ENCODE measurements around the gene NUFIP1.

DNA sequence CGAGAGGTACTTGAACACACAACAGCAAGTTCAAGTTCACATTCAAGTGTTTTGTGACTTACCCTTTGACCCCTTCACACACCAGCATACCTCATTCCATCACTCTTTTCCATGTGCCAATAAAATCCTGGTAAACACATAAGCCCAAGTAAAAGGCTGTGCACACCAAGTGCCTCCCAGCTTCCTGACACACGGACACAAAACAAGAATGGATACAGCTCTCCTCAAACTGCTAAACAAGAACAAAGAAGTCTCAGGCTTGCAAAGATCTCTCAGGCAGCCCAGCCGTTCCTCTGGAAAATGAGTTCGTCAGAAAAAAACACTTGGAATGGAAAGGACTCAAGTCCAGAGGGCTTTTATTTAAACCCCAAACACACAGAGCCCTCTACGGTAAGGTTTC, 83.7 kb downstream of the NUFIP1 start:
- no peak for TF ChIP-seq BHLHE40 (IDR thresholded peaks at IDR 0.05; ENCODE audit: borderline replicate concordance)
- no peak for TF ChIP-seq ELF4 (IDR thresholded peaks at IDR 0.05)
- no peak for TF ChIP-seq FOXK2 (IDR thresholded peaks at IDR 0.05)
- TF ChIP-seq HDGF (IDR thresholded peaks at IDR 0.05; ENCODE audit: borderline replicate concordance): no peak
- TF ChIP-seq FOXM1 (IDR thresholded peaks at IDR 0.05; ENCODE audit: borderline replicate concordance): no peak
- no peak for TF ChIP-seq SP1 (IDR thresholded peaks at IDR 0.05)
- no peak for TF ChIP-seq FOXA1 (IDR thresholded peaks at IDR 0.05)
- TF ChIP-seq L3MBTL2 (conservative IDR thresholded peaks at IDR 0.05): no peak
- TF ChIP-seq CTBP1 (IDR thresholded peaks at IDR 0.05; ENCODE audit: borderline replicate concordance): no peak
